CD1c-positive myeloid dendritic cell (primary cell): ENCODE results near the gene RASGRF1.

Experiments
- DNase-seq: peaks from one replicate; pipeline ENCODE4 v3.0.0-alpha.2; 2016; ENCODE audit errors: extremely low spot score

Gene RASGRF1

GRCh38 chr15:79067969-79068368, 22.6 kb downstream of the RASGRF1 start:
- DNase-seq = no peak

DNA sequence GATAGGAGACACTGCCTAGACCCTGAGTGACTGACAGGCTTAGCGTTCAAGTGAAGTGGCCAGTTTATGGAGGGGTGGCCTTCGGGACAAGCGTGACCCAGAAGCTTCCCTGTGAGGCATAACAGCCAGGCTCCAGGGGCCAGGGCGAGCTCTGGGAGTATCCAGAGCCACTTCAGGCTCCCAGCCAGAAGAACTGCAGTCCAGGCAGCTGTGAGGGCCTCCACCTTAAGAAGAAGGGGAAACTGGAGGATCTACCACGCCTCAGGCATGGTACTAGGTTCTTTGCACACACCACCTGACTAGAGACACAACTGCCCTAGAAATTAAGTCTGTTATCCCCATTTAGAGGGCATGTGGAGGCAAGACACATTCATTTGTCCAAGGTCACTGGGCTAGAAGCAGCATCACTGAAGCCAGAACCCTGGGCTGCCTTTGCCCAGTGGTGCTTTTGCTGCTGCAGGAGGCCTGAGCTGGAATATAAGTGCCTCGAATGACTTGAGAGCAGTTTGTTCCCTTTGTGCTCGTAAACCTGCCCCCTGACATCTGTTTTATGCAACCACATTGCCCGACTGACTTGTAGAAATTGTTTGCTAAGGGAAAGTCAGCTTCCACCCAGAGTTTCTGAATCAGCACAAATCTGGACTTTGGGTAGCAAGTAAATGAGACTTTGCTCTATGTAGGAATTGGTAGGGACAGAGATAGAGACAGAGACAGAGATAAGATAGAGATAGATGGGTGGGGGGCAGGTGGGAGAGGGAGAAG, 23.3 kb downstream of the RASGRF1 start:
- no peak for DNase-seq

- no peak for DNase-seq
These were observed 24.0 kb downstream of the RASGRF1 start for GRCh38 chr15:79066391-79067071.

DNA sequence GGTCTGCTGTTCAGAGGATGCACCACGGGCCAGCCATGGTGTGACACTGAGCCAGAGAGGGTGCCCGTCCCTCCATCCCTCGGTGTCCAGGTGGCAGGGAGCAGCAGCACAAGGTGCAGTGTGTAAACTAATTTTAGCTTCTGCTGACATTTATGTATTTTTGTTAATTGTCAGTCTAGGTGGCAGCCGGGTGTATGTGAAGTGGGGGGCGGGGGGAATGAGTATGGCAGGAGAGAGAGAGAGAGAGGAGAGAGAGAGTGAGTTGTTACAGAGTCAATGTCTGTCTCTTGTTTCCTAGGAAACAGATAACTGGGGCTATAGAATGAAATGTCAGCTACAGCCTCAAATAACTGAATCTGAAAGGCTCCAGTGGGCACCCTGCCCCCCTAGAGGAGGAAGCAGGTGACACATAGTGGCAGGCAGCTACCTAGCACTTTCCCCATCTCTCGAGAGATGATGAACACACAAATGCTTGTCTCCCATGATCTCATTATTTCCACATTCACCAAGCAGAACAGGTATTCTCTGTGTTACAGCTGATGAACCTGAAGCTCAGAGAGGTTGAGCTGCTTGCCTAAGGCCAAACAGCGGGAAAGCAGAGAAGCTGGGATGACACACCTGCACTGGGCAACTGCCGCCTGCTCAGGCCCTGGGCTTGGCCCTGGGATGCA, 24.7 kb downstream of the RASGRF1 start:
- no peak for DNase-seq

DNA sequence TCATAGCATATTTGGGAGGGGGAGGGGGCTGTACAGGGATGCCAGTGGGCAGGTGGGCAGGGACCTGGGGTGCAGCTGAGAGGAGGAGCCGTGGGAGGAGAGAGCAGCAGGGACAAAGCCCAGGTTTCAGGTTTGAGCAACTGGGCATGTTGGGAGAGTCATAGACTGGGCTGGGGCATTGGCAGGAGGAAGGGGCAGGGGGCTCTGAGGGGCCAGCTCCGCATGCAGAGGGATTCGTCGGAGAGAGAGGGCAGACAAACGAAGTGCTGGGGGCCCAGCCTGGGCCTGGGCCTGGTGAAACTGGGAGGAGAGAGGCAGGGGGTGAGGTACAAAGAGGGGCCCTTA, 25.2 kb downstream of the RASGRF1 start:
- no peak for DNase-seq

DNA sequence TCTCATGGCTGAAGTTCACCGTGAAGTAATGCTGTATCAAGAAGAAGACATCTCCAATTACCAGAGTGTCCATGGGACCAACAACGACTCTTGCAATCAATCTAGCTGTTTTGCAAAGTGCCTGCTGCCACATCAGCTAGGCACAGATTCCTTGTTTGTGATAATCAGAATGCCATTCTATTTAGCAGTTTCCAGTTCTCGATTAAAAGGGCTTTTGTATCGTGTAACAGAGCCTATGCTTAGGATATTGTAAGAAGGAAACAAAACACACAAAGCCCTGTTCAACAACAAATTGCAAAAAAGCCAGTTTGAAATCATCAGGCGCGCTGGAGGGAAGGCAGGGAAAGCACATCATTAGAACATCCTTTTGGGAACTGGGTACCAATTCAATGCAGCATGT, 26.1 kb downstream of the RASGRF1 start:
- DNase-seq = no peak

GRCh38 chr15:79060175-79060574, 30.4 kb downstream of the RASGRF1 start:
- no peak for DNase-seq

GRCh38 chr15:79059081-79059572, 31.5 kb downstream of the RASGRF1 start:
- no peak for DNase-seq

DNA sequence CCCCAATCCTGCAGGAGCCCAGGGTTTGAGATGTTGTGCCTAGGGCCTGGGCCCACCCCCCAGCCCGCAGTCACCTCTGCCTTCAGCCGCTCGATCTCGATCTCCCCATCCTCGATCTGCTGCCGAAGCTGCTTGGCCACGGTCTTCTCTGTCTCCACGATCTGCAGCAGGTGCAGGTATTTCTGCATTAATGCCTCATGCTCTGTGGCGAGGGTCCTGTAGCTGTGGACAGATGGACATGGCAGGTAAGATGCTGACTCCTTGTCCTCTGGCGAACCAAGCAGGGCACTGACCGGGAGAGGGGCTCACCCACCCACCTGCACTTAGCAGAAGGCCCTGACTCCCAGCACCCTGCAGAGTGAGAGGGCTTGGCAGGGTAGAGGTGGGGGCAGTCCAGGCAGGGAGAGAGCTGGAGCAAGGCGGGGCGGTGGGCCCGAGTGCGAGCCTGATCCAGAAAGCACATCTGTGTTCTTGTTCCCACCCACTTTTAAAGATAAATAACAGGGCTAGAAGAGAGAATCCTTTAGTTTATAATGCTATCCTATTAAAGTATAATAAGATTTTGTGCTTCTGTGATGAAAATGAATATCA, 32.2 kb downstream of the RASGRF1 start:
- no peak for DNase-seq

DNA sequence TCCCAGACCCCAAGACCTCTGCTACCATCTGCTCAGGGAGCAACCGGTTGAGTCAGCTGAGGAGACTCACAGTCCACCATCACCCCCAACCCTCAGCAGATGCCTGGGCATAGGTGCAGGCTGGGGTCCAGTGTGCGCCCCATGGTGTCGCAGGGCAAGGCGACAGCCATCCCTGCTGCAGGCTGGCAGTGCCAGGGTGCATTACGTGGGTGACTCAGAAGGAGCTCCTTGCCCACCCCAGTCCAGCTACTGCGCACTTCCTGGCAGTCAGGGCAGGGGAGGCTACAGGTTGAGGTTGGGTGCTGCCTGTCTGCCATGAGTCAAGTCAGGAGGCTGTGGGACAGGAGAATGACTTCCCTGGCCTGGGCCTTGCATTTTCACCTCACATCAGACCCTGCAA, 33.5 kb downstream of the RASGRF1 start:
- DNase-seq = no peak

- DNase-seq = no peak
These were observed 36.2 kb downstream of the RASGRF1 start for GRCh38 chr15:79054350-79054749.

DNA sequence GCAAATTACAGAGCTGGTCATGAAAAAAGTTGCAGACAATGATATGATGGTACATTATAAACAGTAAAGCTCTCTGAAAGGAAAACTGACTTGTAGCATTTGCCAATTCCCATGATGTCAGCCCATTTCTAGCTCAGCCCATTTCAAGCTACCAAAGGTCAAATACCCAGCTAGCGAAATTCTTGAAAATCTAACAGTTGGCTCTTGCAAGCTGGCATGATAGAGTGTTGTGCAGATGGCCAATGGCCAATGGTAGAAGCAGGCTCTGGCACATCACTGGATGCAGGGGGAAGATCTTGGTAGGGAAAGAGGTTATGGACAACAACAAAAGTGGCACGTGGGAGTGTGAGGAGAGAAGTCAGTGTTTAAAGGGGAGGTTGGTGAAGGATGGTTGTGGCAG, 36.7 kb downstream of the RASGRF1 start:
- DNase-seq = no peak

- DNase-seq = no peak
These were observed 38.4 kb downstream of the RASGRF1 start for GRCh38 chr15:79051941-79052731.

DNA sequence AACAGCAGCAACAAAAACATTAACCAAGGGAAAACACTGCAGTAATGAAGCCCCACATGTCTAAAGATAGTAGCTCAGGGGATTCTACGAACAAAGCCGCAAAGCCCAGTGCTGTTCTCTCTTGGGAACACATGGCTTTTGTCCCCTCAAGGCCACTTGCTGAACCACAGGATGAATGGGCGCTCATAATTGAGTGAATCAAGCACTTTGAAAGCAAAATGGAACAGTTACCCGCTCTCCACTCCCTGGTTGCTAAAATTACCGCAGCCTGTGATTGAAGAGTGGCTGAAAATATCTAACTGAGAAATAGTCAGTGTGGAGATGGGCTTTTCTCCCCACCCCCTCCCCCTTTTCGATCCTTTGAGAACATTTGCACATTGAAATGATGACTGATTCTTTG, 39.6 kb downstream of the RASGRF1 start:
- no peak for DNase-seq

DNA sequence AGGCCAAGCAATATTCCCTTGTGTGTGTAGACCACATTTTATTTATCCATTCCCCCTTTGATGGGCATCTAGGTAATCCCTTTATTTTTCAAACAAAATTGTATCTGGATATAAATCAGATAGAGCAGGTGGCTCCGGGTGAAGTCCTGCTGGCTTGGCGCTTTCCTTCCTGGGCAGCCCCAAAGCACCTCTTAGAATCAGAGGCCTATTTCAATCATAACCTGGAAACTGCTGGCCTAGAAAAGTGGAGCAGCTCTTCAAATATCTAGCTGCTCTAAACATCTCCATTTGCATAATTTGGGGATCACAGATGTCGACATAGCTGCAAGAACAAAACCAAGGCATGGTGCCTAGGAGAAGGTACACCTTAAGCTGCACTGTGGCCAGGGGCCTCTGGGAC, 40.2 kb downstream of the RASGRF1 start:
- DNase-seq = no peak

DNA sequence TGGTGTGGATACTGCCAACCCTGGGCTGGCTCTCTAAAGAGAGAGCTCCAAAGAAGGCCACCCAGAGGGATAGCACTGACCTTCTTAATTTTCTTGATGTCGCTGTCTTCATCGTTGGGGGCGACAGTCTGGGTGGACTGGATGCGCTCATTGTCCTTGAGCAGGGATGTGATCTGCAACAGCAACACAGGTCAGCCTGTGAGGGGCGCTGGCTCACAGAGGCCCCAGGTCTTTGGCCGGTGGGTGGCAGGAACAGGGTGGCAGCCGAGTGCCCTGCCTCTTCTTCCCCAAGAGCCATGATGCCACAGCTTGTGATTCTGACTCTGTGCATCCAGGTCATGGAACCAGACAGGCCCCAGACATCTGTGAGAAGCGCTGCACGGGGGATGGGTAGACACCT, 41.2 kb downstream of the RASGRF1 start:
- no peak for DNase-seq

GRCh38 chr15:79047676-79048439, 42.7 kb downstream of the RASGRF1 start:
- no peak for DNase-seq

- DNase-seq = no peak
These were observed 43.7 kb downstream of the RASGRF1 start for GRCh38 chr15:79046691-79047404.

DNA sequence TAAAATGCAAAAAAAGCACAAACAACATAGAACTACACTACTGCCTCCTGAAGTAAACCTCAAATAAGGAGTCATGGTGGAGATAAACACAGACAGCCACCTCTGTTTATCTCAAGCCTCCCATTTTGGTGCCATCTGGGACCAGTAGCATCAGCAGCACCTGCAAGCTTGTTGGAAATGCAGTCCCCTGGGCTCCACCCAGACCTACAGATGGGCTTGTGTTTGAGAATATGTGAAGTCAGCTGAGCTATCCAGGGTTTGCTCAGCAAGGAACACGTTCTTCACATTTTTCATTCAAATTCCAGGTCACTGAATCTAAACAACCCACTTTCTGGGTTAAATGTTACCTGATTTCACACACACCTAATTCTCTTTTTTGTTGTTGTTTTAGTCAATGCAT, 45.5 kb downstream of the RASGRF1 start:
- no peak for DNase-seq

DNA sequence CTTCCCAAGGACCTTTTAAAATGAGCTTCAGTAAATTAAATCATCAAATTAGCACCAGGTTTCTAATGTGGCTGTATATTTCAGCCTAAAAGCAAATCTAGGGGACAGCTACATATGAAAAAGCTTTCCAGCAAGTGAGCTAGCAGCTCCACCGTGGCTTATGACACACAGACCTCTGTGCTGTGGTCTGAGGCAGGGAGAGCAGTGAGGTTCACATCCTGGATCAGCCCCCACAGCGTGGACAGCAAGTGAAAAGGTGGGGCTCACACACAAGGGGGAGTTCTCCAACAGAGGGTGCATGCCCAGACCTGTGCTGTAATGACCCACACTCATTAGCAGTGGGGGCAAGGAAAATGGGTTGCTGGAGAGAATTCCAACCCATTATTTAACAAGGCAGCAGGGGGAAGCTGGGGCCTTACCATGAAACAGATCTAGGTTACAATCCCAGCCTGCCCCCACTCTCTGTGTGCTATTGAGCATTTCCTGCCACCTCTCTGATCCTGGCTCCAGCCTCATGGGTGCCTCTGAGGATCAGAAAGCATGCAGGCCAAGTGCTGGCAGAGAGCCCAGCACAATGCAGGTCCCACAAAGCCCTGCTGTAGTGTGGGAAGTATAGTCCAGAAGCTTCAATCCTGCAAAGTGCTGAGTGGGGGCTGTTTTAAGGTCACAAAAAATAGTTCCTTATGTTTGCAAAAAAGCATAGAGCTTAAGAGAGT, 48.2 kb downstream of the RASGRF1 start:
- DNase-seq = no peak
